RWPE2 (cell line): ENCODE measurements around the gene KNTC1.
"Not testable (repeated sequence)": the region's sequence is repeated elsewhere in the genome, so short reads cannot be mapped to it uniquely, and the experiment has no call there.

Source experiments
- ATAC-seq: fragments of 200-7000 bp; cut with Tn5 transposase; 3 replicates; pipeline ENCODE4 v1.9.1; 2021; ENCODE audit warnings: low read depth
- DNase-seq: peaks from one replicate; pipeline ENCODE4 v3.0.0-alpha.2; 2020; ENCODE audit warnings: low spot score
- H3K27ac ChIP-seq: fragments of 450-650 bp; 2 replicates; pipeline ENCODE4 v1.5.1; 2017; ENCODE audit warnings: mild to moderate bottlenecking; ENCODE audit not compliant: poor library complexity, severe bottlenecking
- H3K27me3 ChIP-seq: fragments of 250-450 bp; sonication (Bioruptor Pico); 2 replicates; pipeline ENCODE4 v1.5.1; 2021; ENCODE audit warnings: mild to moderate bottlenecking, moderate library complexity; ENCODE audit not compliant: insufficient read depth, poor library complexity, severe bottlenecking
- H3K36me3 ChIP-seq: fragments of 250-450 bp; sonication (Bioruptor Pico); 2 replicates; pipeline ENCODE4 v1.5.1; 2020; ENCODE audit warnings: low read depth, mild to moderate bottlenecking, moderate library complexity
- H3K4me1 ChIP-seq: fragments of 250-450 bp; sonication (Bioruptor Pico); 2 replicates; pipeline ENCODE4 v1.5.1; 2021; ENCODE audit warnings: mild to moderate bottlenecking, moderate library complexity; ENCODE audit not compliant: insufficient read depth, poor library complexity, severe bottlenecking
- H3K4me3 ChIP-seq: fragments of 250-450 bp; sonication (Bioruptor Pico); 2 replicates; pipeline ENCODE4 v1.5.1; 2021; ENCODE audit warnings: mild to moderate bottlenecking, moderate library complexity; ENCODE audit not compliant: severe bottlenecking
- H3K9me3 ChIP-seq: fragments of 250-450 bp; sonication (Bioruptor Pico); 2 replicates; pipeline ENCODE4 v1.5.1; 2021; ENCODE audit warnings: mild to moderate bottlenecking, moderate library complexity; ENCODE audit not compliant: severe bottlenecking
- CTCF ChIP-seq: fragments of 450-650 bp; IDR thresholded peaks from one replicate; pipeline ENCODE4 v1.5.1; 2017; ENCODE audit warnings: mild to moderate bottlenecking, moderate library complexity; ENCODE audit not compliant: poor library complexity, severe bottlenecking

The KNTC1 gene

DNA sequence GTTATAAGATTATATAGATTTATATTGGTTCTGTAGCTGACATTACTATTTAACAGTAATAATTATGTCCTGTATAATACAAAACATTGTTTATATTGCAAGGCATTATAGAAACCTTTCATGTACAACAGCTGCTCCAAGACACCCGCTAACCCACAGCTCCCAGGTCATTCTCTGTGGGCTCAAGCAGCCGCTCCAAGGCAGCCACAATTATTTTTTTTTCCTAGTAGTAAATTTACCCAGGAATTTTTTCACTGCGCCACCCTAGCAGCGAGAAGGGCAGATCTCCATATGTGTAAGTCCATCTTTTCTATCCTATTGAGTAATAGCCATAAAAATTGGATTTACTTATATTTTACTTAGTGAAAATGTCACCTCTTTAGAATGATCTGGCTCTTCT is 36.3 kb downstream of the KNTC1 start:
- Histone ChIP-seq H3K4me1 (no peaks in the 10 kb centered on the region), H3K27ac (no peak overlapping the region), H3K27me3 (no peaks in the 10 kb centered on the region), H3K9me3 (no peaks in the 10 kb centered on the region), H3K4me3 (no peak overlapping the region), H3K36me3 (peaks cover 91% of the 10 kb centered on the region)
- no peak for ATAC-seq
- no peak for TF ChIP-seq CTCF
- no peak for DNase-seq

DNA sequence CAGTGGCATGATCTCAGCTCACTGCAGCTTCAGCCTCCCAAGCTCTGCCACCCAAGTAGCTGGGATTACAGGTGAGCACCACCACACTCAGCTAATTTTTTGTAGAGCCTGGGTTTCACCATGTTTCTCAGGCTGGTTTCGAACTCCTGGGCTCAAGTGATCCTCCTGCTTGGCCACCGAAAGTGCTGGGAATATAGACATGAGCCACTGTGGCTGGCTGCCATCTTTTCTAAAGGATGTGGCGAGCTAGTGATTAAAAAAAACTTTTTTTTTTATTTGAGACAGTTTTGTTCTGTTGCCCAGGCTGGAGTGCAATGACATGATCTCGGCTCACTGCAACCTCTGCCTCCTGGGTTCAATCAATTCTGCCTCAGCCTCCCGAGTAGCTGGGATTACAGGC is 39.8 kb downstream of the KNTC1 start:
- H3K27ac ChIP-seq, H3K27me3 ChIP-seq, ATAC-seq, H3K4me3 ChIP-seq, H3K9me3 ChIP-seq, DNase-seq, H3K4me1 ChIP-seq: not testable (repeated sequence)
- H3K36me3 ChIP-seq: peaks cover 92% of the 10 kb centered on the region

GRCh38 chr12:122569288-122569687 is 42.2 kb downstream of the KNTC1 start:
- DNase-seq: no peak
- peaks cover 92% of the 10 kb centered on the region for H3K36me3 ChIP-seq
- no peaks in the 10 kb centered on the region for H3K27me3 ChIP-seq
- no peak overlapping the region for H3K4me3 ChIP-seq
- H3K4me1 ChIP-seq: no peaks in the 10 kb centered on the region
- no peak for ATAC-seq
- H3K27ac ChIP-seq: no peak overlapping the region
- no peaks in the 10 kb centered on the region for H3K9me3 ChIP-seq
- no peak for TF ChIP-seq CTCF

GRCh38 chr12:122570006-122570405 is 43.0 kb downstream of the KNTC1 start:
- DNase-seq, ATAC-seq: not testable (repeated sequence)
- peaks cover 92% of the 10 kb centered on the region for H3K36me3 ChIP-seq

DNA sequence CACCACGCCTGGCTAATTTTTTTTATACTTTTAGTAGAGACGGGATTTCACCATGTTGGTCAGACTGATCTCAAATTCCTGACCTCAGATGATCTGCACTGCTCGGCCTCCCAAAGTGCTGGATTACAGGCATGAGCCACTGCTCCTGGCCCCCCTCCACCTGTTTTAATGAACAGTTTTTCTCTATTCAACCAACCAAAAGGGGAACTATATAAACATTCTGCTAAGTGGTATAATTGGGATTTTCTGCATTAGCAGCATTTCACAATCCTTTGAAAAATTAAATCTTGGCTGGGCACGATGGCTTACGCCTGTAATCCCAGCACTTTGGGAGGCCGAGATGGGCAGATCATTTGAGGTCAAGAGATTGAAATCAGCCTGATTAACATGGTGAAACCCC is 44.8 kb downstream of the KNTC1 start:
- H3K36me3 ChIP-seq: peaks cover 98% of the 10 kb centered on the region
- H3K9me3 ChIP-seq: no peaks in the 10 kb centered on the region
- ATAC-seq (no peak), DNase-seq (no peak)
- no peak for TF ChIP-seq CTCF
- no peaks in the 10 kb centered on the region for H3K4me1 ChIP-seq
- no peak overlapping the region for H3K4me3 ChIP-seq
- no peak overlapping the region for H3K27ac ChIP-seq
- H3K27me3 ChIP-seq: no peaks in the 10 kb centered on the region

More at GRCh38 chr12:122570006-122570405, 43.0 kb downstream of the KNTC1 start:
- H3K4me1 ChIP-seq, H3K27ac ChIP-seq, H3K27me3 ChIP-seq, H3K4me3 ChIP-seq, H3K9me3 ChIP-seq: not testable (repeated sequence)

DNA sequence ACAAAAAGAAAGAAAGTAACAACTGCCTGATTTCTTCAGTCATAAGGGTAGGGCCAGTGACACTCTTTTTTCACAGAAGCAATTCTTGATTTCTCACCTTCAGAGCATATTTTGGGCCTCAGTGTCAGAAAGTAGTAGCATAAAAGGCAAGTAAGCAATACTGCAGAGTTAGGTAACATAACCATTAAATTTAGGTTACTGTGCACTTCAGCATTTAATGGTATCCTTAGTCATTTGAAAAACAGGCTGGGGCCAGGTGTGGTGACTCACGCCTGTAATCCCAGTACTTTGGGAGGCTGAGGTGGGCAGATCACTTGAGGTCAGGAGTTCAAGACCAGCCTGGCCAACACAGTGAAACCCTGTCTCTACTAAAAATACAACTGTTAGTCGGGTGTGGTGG is 56.2 kb downstream of the KNTC1 start:
- peak; percentile 42; the same call in 1 of the 3 replicates for ATAC-seq
- peaks cover 93% of the 10 kb centered on the region for H3K36me3 ChIP-seq
- not testable (repeated sequence) for H3K9me3 ChIP-seq, DNase-seq, H3K4me3 ChIP-seq, H3K4me1 ChIP-seq, H3K27me3 ChIP-seq, H3K27ac ChIP-seq
